C4-2B (cell line): ENCODE results near the gene FUBP3.

Experiments used
- CTCF ChIP-seq: fragments of 450-650 bp; conservative IDR thresholded peaks from 2 replicates; pipeline ENCODE4 v1.5.1; 2017; ENCODE audit warnings: mild to moderate bottlenecking
- ZFX ChIP-seq: fragments of 450-650 bp; IDR thresholded peaks from 2 replicates; pipeline ENCODE4 v1.6.1; 2017

GRCh38 chr9:130575514-130575913 is 3.9 kb upstream of the FUBP3 start:
- TF ChIP-seq CTCF: no peak
- TF ChIP-seq ZFX: no peak
